Choroid plexus epithelial cell (primary cell): ENCODE results near the gene SLC4A7.
"Not testable (repeated sequence)": the region's sequence is repeated elsewhere in the genome, so short reads cannot be mapped to it uniquely, and the experiment has no call there.

Source experiments
- DNase-seq: peaks from one replicate; pipeline ENCODE4 v3.0.0-alpha.2; 2010; ENCODE audit warnings: low read depth
- H3K4me3 ChIP-seq: 2 replicates; pipeline ENCODE4 v1.5.1; 2011; ENCODE audit warnings: low read depth, mild to moderate bottlenecking, control low read depth, low read length, moderate library complexity
- TF ChIP-seq, protein P1 (sequence below): conservative IDR thresholded peaks from 2 replicates; pipeline ENCODE4 v1.5.1; 2011; ENCODE audit warnings: low read depth, mild to moderate bottlenecking, control low read depth, inconsistent platforms, low read length, moderate library complexity

The SLC4A7 gene

GRCh38 chr3:27415202-27415601 lies 69.0 kb downstream of the SLC4A7 start:
- TF ChIP-seq, protein P1, sequence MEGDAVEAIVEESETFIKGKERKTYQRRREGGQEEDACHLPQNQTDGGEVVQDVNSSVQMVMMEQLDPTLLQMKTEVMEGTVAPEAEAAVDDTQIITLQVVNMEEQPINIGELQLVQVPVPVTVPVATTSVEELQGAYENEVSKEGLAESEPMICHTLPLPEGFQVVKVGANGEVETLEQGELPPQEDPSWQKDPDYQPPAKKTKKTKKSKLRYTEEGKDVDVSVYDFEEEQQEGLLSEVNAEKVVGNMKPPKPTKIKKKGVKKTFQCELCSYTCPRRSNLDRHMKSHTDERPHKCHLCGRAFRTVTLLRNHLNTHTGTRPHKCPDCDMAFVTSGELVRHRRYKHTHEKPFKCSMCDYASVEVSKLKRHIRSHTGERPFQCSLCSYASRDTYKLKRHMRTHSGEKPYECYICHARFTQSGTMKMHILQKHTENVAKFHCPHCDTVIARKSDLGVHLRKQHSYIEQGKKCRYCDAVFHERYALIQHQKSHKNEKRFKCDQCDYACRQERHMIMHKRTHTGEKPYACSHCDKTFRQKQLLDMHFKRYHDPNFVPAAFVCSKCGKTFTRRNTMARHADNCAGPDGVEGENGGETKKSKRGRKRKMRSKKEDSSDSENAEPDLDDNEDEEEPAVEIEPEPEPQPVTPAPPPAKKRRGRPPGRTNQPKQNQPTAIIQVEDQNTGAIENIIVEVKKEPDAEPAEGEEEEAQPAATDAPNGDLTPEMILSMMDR: no peak
- no peak overlapping the region for H3K4me3 ChIP-seq

GRCh38 chr3:27392950-27393679 lies 91.1 kb downstream of the SLC4A7 start:
- no peak for DNase-seq
- TF ChIP-seq, protein P1: no peak
- H3K4me3 ChIP-seq: no peak overlapping the region

More at GRCh38 chr3:27415202-27415601, 69.0 kb downstream of the SLC4A7 start:
- no peak for DNase-seq

DNA sequence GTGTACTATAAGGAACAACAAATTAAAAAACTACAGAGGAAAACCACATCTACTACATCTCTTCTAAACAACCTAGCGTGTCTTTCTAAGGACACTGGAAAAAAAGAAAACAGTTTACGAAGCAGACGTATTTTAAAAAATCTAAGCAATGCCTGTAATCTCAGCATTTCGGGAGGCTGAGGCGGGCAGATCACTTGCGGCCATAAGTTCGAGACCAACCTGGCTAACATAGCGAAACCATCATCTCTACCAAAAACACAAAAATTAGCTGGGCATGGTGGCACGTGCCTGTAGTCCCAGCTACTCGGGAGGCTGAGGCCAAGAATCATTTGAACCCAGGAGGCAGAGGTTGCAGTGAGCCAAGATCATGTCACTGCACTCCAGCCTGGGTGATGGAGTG lies 91.8 kb downstream of the SLC4A7 start:
- DNase-seq, H3K4me3 ChIP-seq: not testable (repeated sequence)

DNA sequence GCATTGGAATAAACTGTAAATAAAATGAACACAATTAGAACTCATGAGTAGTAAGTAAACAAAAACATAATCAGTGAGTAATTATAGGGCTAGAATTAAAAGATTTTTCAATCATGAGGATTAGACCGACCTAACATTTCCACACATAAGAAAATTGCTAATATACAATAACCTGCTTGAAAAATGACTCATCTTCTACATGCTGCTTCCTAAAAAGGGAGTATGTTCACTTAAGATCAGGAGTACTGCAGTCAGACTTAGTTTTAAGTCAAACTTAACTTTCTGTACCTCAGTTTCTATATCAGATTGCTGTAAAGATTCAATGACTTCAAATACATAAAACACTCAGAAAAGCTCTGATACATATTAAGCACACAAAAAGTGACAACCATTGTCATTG lies 92.4 kb downstream of the SLC4A7 start:
- TF ChIP-seq, protein P1: no peak
- DNase-seq: peak; percentile 25
- no peak overlapping the region for H3K4me3 ChIP-seq

GRCh38 chr3:27387625-27388024 lies 96.6 kb downstream of the SLC4A7 start:
- peak; percentile 75 for DNase-seq
- H3K4me3 ChIP-seq: no peak overlapping the region
- TF ChIP-seq, protein P1: no peak

DNA sequence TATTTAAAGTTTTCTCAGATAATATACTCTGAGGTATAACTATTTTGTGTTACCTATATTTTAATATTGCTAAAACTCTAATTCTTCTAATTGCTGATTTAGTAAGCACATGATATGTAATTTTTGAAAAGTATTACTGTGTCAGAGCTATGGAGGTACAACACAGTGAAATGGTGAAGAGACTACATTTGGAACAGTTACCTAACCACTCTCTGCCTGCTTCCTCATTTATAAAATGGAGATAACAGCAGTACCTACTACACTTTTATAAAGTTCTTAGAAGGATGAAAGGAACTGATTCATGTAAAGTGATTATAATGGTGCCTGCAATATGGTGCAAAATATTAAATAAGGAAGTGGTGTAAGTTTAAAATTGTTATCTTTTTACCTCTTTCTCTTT lies 98.7 kb downstream of the SLC4A7 start:
- DNase-seq: no peak
- TF ChIP-seq, protein P1: no peak
- no peak overlapping the region for H3K4me3 ChIP-seq

DNA sequence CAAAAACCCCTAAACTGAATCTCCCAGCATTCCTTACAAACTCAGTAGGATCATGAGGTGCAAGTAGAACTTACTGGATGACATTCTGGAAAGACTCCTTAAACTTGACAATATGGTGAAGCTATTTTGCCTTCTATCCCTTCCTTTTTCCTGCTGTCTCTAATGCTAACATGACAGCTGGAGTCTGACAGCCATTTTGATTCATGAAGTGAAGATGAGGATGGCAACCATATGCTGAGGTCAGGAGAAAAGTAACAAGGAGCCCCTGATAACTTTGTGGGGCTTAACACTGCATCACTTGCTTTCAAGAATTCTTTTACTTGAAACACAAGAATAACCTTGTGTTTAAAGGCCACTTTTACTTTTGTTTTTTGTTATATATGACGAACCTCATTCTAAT lies 100.0 kb downstream of the SLC4A7 start:
- TF ChIP-seq, protein P1: no peak
- DNase-seq: no peak
- H3K4me3 ChIP-seq: no peak overlapping the region
